Body of pancreas (tissue), 4 donors: Measurements from ENCODE around the gene DOCK2. TPM values are rescaled to one million over a fixed set of nuclear protein-coding genes. Genes with fewer than 3 reads are reported as not detected.
"Not testable (repeated sequence)": the region's sequence is repeated elsewhere in the genome, so short reads cannot be mapped to it uniquely, and the experiment has no call there.

Experiments
- ATAC-seq: fragments of 150-250 bp; one replicate; pipeline ENCODE4 v1.9.1; 2016
- DNase-seq, 4 donors: peaks; one replicate each; pipeline ENCODE4 v3.0.0-alpha.2; 2019
- H3K27ac ChIP-seq, 4 donors: fragments of 200-600 bp; sonication (generic); 1 replicate in 3 of 4; 2 replicates in 1 of 4; pipeline versions ENCODE4 v1.5.1 to v1.6.1; 2016 to 2019; ENCODE audit warnings: mild to moderate bottlenecking in 1 of 4, mixed read lengths in 1 of 4, moderate library complexity in 1 of 4
- H3K27me3 ChIP-seq, 2 donors: fragments of 200-600 bp; sonication (generic); one replicate each; pipeline ENCODE4 v1.6.0; 2016; ENCODE audit warnings: mild to moderate bottlenecking in 1 of 2
- H3K36me3 ChIP-seq, 2 donors: fragments of 200-600 bp; sonication (generic); replicated peaks in 1 of 2; 2 replicates each; pipeline ENCODE4 v1.5.1; 2016; ENCODE audit warnings: low read depth in 2 of 2; ENCODE audit not compliant: insufficient read depth in 1 of 2
- H3K4me1 ChIP-seq: fragments of 200-600 bp; sonication (generic); one replicate; pipeline ENCODE4 v1.6.0; 2016
- H3K4me3 ChIP-seq, 2 donors: fragments of 200-600 bp; sonication (generic); 1 replicate in 1 of 2; 2 replicates in 1 of 2; pipeline ENCODE4 v1.5.1; 2016 to 2019
- H3K9me3 ChIP-seq, 3 donors: fragments of 200-600 bp; sonication (generic); 1 replicate in 2 of 3; 2 replicates in 1 of 3; pipeline ENCODE4 v1.5.1; 2016
- POLR2A ChIP-seq, 3 donors: fragments of 450-650 bp; IDR thresholded peaks; one replicate each; pipeline ENCODE4 v1.6.1; 2016; ENCODE audit warnings: antibody characterized with exemption in 3 of 3, mild to moderate bottlenecking in 2 of 3
- WGBS, 2 donors: methylation state at CpG; one replicate each; pipeline ENCODE4 v1.1.5; 2017; 5-methylcytosine and 5-hydroxymethylcytosine counted together
- intact Hi-C: fragments of 100-400 bp; cut with DNase I; formaldehyde crosslinking; loops from one replicate; pipeline ENCODE4 v1.15.1; 2023
- total RNA-seq, 2 donors: library from RNA; depleted of rRNA; stranded (reverse); fragments of >200 nt; gene quantifications; one replicate each; pipeline ENCODE4 v1.1.0, GENCODE V29; 2016
- TF ChIP-seq, protein P1 (sequence below), 7 experiments: fragments of 450-650 bp in 4 of 7; fragments of 200-600 bp in 3 of 7; sonication (generic) in 3 of 7; IDR thresholded peaks; one replicate each; pipeline ENCODE4 v1.5.1; 2016 to 2019; ENCODE audit warnings: antibody characterized with exemption in 7 of 7

DOCK2 gene
- total RNA-seq, 2 donors from 2014 or later: 3.1 to 7.6 TPM

- Histone ChIP-seq H3K27ac (no peak overlapping the region), H3K36me3 (no peaks in the 10 kb centered on the region), H3K9me3 (no peaks in the 10 kb centered on the region), H3K4me3 (no peak overlapping the region), H3K27me3 (peaks cover 0 to 4% of the 10 kb centered on the region in 2 donors), H3K4me1 (no peaks in the 10 kb centered on the region)
- ATAC-seq (no peak), DNase-seq (no peak)
- TF ChIP-seq POLR2A (IDR thresholded peaks at IDR 0.05): no peak
- TF ChIP-seq, protein P1, sequence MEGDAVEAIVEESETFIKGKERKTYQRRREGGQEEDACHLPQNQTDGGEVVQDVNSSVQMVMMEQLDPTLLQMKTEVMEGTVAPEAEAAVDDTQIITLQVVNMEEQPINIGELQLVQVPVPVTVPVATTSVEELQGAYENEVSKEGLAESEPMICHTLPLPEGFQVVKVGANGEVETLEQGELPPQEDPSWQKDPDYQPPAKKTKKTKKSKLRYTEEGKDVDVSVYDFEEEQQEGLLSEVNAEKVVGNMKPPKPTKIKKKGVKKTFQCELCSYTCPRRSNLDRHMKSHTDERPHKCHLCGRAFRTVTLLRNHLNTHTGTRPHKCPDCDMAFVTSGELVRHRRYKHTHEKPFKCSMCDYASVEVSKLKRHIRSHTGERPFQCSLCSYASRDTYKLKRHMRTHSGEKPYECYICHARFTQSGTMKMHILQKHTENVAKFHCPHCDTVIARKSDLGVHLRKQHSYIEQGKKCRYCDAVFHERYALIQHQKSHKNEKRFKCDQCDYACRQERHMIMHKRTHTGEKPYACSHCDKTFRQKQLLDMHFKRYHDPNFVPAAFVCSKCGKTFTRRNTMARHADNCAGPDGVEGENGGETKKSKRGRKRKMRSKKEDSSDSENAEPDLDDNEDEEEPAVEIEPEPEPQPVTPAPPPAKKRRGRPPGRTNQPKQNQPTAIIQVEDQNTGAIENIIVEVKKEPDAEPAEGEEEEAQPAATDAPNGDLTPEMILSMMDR (IDR thresholded peaks at IDR 0.05): no peak
- intact Hi-C loops: no loop called here
- WGBS, 2 donors: 71 to 92% methylated on average over 4 of the region's 4 CpGs
Observed at GRCh38 chr5:170081616-170082015, 444.5 kb downstream of the DOCK2 start.

GRCh38 chr5:170082701-170083100 is 445.6 kb downstream of the DOCK2 start:
- intact Hi-C loops: no loop called here
- 61 to 65% methylated on average over 7 of the region's 7 CpGs for WGBS, 2 donors
- no peaks in the 10 kb centered on the region for H3K9me3 ChIP-seq
- H3K27me3 ChIP-seq: peaks cover 0 to 4% of the 10 kb centered on the region in 2 donors
- DNase-seq (no peak), ATAC-seq (no peak)
- H3K4me3 ChIP-seq: no peak overlapping the region
- TF ChIP-seq, protein P1 (IDR thresholded peaks at IDR 0.05): no peak
- no peak for TF ChIP-seq POLR2A (IDR thresholded peaks at IDR 0.05)
- no peaks in the 10 kb centered on the region for H3K36me3 ChIP-seq
- no peaks in the 10 kb centered on the region for H3K4me1 ChIP-seq
- H3K27ac ChIP-seq: no peak overlapping the region

DNA sequence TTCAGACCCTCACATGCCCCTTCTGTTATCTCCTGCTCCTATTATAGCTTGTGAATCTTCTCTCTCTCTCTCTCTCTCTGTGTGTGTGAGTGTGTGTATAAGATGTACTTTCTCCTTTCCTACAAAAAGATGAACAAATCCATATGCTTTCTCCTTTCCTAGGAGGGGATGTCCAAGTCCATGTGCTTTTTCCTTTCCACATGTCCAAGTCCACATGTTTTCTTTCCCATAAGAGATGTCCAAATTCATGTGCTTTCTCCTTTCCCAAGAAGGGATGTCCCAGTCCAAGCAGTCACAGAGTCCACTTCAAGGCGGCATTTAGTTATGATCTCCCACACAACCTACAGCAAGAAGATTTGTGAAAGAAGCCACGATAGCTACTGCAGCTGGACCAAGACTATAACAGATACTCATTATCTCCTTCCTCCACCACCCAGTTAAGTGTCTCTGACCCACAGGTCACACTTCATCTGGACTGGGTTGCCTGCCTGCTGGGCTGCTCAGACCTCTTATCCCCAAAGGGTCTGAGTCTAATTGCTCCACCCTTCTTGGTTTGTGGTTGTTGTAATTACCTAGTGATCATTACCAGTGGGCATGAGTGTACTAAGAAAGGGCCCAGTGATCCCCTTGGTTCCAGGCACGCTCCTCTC is 450.2 kb downstream of the DOCK2 start:
- Histone ChIP-seq H3K27me3 (peaks cover 0 to 4% of the 10 kb centered on the region in 2 donors), H3K27ac (no peak overlapping the region), H3K4me1 (no peaks in the 10 kb centered on the region), H3K9me3 (no peaks in the 10 kb centered on the region), H3K4me3 (no peak overlapping the region), H3K36me3 (no peaks in the 10 kb centered on the region)
- DNase-seq (no peak), ATAC-seq (no peak)
- 65 to 71% methylated on average over 3 of the region's 3 CpGs for WGBS, 2 donors
- TF ChIP-seq, protein P1 (IDR thresholded peaks at IDR 0.05): no peak
- TF ChIP-seq POLR2A (IDR thresholded peaks at IDR 0.05): no peak
- intact Hi-C loops: no loop called here

- 44 to 54% methylated on average over 5 of the region's 5 CpGs for WGBS, 2 donors
- intact Hi-C loops: no loop called here
- no peak for DNase-seq
- no peaks in the 10 kb centered on the region for H3K9me3 ChIP-seq
- no peak for TF ChIP-seq POLR2A (IDR thresholded peaks at IDR 0.05)
- TF ChIP-seq, protein P1 (IDR thresholded peaks at IDR 0.05): no peak
- no peaks in the 10 kb centered on the region for H3K27me3 ChIP-seq
- no peaks in the 10 kb centered on the region for H3K36me3 ChIP-seq
- no peaks in the 10 kb centered on the region for H3K4me1 ChIP-seq
- no peak for ATAC-seq
- H3K27ac ChIP-seq: no peak overlapping the region
- no peak overlapping the region for H3K4me3 ChIP-seq
Observed at GRCh38 chr5:170092455-170093101, 455.5 kb downstream of the DOCK2 start.

DNA sequence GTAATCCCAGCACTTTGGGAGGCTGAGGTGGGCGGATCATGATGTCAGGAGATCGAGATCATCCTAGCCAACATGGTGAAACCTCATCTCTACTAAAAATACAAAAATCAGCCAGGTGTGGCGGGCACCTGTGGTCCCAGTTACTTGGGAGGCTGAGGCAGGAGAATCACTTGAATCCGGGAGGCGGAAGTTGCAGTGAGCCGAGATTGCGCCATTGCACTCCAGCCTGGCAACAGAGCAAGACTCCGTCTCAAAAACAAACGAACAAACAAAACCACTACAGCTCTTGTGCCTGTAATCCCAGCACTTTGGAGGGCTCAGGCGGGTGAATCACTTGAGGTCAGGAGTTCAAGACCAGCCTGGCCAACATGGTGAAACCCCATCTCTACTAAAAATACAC is 457.3 kb downstream of the DOCK2 start:
- H3K9me3 ChIP-seq, DNase-seq, ATAC-seq, H3K27ac ChIP-seq, H3K4me1 ChIP-seq, intact Hi-C loops, H3K27me3 ChIP-seq, H3K36me3 ChIP-seq, H3K4me3 ChIP-seq: not testable (repeated sequence)
- WGBS, 2 donors: 64 to 82% methylated on average over 10 of the region's 10 CpGs
